Activated T-helper 9 cell treated with anti-CD3 and anti-CD28 coated beads, Interleukin-2, amount 50 U/mL, for 16 hours (primary cell): ENCODE results near the gene RCAN1.

Experiments
- DNase-seq: peaks from one replicate; pipeline ENCODE4 v3.0.0-alpha.2; 2020; ENCODE audit warnings: low read depth

The RCAN1 gene

DNA sequence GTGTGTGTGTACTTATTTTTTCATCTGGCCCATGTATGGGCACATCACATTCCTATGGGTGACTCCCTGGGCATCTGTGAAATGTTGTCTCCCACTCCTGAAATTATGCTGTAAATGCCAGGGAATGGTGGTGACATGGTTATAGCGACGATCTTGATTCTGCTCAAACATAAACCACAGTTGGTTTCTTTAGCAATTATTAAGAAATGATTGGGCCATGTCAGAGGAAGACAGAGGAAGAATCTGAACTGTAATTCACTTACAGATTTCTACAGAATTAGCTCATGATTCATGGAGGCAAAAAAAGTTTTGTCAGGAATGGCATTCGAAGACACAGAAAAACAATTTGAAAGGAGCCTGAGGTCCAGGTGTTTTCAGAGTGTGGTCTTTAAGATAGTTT, 77.1 kb downstream of the RCAN1 start:
- no peak for DNase-seq

DNA sequence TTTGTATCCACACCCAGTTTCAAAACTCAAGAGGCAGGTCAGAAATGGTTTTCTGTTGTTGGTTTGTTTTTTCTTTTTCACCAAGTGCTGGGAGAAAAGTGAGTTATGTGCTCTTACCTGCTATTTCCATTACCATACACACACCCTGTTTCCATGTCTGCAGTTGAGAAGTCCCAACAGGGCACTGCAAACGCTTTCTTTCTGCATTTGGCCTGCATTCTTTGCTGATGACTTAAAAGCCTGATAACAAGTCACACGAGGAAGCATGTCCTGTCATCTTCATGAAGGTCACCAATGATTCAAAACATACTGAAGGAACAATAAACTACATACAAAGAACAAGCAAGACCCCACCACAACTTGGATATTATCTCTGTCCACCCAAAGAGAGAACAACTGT, 78.1 kb downstream of the RCAN1 start:
- no peak for DNase-seq

- no peak for DNase-seq
Observed at GRCh38 chr21:34536311-34536710, 78.6 kb downstream of the RCAN1 start.

DNA sequence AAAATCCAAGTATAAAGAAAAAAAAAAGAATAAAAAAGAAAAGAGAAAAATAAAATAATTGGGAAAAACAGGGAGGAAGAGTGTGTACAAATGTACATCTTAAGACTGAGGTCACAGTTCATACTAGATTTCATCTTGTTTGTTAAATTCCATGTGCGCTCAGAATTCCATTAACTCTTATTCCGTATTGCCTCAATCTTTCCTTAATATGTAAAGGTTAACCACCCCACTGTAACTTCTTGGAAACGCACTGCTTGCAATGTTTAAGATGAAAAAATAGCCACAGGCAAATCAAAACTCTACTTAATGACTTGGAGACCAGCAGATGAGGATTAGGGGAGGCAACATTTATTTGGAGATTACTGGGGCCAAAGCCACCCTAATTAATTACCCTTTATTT, 79.0 kb downstream of the RCAN1 start:
- DNase-seq, result no peak

GRCh38 chr21:34534522-34534921, 80.4 kb downstream of the RCAN1 start:
- no peak for DNase-seq

GRCh38 chr21:34533938-34534337, 81.0 kb downstream of the RCAN1 start:
- DNase-seq, result no peak

DNA sequence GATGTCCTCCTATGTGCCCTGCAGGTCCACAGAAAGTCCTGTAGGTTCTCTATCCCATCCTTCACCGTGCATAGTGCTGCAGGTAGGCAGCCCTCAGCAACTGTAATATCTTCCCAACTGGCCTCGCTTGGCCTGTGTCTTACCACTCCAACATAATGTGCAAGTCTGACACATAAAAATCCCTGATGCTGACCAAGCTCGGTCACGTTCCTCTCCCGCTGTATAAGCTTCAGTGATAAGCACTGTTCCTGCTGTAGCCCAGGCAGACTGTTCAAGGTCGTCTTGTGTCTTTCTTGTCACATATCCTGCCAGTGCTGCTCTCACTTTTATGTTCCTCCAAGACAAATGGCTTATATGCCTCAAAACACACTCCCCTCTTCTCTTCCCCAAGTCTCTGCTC, 83.5 kb downstream of the RCAN1 start:
- DNase-seq, result no peak

DNA sequence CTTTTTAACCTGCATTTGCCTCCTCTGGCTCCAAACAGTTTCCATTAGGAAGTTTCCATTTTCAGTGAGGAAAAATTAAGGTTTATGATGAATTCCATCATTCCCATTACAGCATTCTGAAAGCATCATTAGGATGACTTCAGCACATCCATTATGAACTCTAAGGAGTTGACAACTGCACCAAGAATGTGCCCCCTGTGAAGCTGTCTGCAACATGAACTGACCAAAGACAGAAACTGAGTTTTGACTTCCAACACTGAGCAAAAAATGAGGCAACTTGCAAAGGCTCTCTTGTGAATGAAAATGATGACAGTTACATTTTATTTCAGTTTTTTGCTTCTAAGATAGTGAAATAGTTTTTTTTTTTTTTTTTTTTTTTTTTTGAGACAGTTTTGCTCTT, 84.7 kb downstream of the RCAN1 start:
- DNase-seq, result no peak

DNA sequence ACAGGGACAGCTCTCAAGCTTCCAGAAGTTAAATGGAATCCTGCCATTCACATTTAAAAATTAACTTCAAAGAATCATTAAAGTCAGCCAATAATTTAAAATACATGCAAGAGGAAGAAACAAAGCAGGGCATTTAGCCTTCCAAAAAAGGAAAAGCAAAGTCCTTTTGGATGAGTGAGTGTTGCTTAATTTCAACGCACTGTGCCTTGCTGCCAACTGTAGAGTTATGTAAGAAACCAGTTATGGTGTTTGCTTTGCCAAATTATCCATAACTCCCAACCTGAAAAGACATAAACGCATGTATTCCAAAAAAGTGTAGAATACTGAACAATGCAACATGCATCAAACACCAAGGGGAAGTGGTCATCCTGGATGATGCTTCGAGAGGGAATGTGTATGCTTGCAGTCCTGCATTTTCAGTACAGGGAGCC, 86.8 kb downstream of the RCAN1 start:
- DNase-seq, result no peak

DNA sequence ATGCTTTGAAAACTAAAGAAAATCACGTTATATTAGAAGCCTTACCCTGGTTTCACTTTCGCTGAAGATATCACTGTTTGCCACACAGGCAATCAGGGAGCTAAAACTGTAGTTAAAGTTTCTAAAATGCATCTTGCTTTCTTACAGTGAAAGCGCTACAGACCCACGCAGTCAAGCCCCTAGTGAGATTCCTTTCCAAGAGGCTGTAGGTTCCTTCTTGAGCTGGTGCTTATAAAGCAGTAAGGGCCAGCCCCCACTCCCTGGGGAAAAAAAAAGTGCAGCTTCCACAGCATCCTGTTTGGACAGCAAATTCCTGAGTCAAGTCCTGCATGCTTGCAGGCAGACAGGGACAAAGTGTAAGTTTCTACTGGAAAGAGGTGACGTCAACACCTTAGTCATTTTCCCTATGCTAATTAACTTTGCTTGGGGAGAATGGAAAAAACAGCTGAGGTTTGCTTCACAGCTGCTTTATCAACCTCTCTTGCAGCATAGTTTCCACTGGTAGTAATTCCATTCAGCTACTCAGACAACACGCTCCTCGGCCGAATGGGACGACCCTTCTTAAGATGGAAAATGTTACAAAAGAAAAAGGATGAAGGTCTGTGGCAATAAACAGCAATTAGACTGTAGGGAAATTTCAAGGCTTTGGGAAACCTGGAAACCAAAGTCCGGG, 88.2 kb downstream of the RCAN1 start:
- DNase-seq, result no peak

DNA sequence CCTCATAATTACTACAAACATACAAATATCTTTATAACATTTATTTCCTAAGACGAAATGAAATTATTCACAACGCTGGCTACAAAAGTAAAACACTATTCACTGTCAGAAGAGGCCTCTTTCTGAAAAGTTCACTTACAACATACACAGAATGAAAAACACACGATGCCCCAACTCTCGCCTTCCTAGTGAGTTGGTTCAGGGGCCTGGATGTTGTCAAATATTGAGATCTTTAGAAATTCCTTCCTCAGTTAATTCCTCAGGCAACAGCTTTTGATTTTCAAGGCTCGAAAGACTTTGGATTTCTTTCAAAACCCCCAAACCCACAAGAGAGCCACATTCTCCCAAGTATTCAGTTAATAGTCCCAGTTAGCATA, 88.7 kb downstream of the RCAN1 start:
- no peak for DNase-seq

- DNase-seq, result no peak
Observed at GRCh38 chr21:34524646-34525601, 90.0 kb downstream of the RCAN1 start.

DNA sequence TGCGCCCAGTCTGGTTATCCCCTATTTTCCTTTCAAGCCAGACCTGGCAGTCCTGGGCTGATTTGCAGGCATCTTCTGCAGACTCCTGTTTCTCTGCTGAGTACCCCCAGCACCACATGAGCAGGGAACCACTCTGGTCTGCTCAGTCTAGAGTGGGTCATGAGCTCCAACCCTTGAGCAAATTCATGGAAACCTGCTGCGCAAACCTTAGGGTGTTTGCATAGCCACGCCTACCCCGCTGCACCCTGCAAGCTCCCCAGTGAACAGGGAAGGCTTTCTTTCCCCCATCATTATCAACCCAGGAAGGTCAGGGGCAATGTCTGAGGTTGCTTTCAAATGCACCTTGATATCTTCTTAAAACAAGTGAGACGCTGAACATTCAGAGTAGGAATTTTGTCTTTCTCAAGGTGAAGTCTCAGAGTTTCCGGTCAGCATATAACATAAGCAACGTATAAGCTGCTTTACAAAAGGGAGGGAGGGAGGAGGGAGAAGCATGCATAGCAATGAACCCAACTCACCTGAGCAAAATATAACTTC, 91.8 kb downstream of the RCAN1 start:
- no peak for DNase-seq

GRCh38 chr21:34522284-34522683, 92.6 kb downstream of the RCAN1 start:
- no peak for DNase-seq

DNA sequence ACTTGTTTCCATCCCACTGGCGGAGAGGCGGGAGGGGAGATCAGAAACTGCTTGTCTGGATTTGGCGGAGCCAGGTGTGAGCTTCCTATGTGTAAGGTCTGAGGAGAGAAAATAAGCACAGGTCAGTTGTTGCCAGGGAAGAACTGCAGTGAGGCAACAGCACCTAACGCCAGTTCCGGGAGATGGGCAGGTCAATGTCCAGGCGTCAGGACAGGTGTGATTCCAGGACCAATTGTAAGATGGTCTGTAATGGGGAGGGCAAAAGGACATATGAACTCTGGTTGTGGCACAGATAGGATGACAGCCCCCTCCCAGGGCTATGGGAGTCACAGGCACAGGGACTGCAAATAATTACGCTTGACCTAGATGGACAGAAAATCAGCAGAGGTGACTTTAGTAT, 93.4 kb downstream of the RCAN1 start:
- DNase-seq, result no peak

DNA sequence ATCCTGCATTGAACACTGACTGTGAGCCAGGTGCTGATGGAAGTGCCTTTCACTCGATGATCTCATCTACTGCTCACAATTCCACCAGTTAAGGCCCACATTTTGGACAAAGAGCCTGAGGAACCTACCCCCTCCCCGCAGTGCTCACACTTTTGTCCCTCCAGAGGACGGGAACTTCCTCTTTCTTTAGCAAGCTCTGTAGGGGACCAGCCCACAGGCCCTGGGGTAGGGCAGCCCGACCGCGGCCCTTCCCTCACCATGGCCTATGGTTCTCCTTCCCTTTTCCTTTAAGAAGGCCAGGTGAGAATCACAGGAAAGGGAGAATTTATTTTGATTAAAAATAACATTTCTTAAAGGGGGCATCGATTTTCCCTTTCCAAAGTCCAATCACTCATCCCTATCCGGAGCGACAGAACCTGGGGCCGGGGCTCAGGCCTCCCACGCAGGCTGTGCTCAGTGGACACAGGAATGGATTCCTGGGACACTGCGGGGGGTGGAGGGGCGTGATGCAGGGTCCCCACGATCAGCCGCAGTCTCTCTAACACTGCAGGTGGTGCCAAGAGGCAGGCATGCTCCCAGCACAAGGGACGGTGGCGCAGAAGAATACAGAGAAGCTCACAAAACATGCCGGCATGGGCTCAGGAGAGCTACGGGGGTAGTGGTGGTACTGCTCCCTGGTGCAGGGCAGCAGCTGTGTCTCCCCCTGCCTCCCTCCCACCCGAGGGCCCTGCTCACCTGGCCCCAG, 94.0 kb downstream of the RCAN1 start:
- DNase-seq, result no peak

GRCh38 chr21:34520281-34520680, 94.6 kb downstream of the RCAN1 start:
- DNase-seq, result no peak

DNA sequence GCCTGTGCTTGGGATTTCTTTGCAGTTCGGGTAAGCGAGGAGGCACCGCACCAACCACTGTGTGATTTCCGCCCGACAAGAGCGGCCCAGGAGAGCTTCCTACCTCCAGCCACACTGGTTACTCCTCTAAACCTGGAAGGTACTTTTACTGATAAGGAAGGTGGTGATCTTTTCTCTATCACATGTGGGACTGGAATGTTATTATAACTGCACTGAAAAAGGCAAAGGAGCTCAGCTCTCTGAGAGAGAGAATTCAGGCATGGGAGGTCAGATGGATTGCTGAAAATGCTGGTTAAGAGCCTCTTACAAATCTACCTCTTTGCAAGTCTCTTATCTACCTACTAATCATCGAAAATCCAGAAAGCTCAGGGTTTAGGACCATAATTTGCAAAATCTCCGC, 95.2 kb downstream of the RCAN1 start:
- no peak for DNase-seq

GRCh38 chr21:34519016-34519415, 95.9 kb downstream of the RCAN1 start:
- no peak for DNase-seq

DNA sequence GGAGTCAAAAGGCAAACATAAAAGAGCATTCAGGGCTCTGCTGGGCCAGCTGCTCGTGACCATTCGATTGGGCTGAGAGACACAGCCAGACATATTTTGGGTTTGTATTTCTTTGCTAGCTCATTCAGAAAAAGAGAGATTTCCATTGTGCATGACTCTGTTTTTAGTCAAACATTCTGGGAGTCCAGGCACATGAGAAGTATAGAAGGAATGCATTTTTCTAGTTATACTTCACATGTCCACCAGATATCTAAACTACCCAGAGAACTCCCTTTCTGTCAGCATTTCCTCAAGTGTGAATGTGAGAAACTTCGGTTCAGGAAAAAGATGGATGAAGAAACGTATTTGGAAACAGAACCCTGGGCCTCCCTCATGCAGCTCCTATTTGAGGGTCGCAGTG, 96.6 kb downstream of the RCAN1 start:
- DNase-seq, result no peak

- no peak for DNase-seq
Observed at GRCh38 chr21:34517491-34518245, 97.2 kb downstream of the RCAN1 start.

- no peak for DNase-seq
Observed at GRCh38 chr21:34517039-34517438, 97.9 kb downstream of the RCAN1 start.
